GM10248 (cell line): ENCODE measurements around the gene SAFB2.

ENCODE experiments used
- CTCF ChIA-PET: fragments of 300-600 bp; sonication (Branson Sonifier 250); formaldehyde crosslinking; extraction: SDS; loops from one replicate; lab custom pipeline; 2021; ENCODE audit warnings: antibody characterized with exemption; lab: Yijun Ruan, JAX
- POLR2A ChIA-PET: fragments of 350-650 bp; sonication (Branson Sonifier 250); formaldehyde crosslinking; extraction: SDS; loops from one replicate; lab custom pipeline; 2020; ENCODE audit warnings: antibody characterized with exemption; lab: Yijun Ruan, JAX
- DNase-seq: peaks from one replicate; pipeline ENCODE4 v3.0.0; 2012; ENCODE audit errors: extremely low spot score
- CTCF ChIP-seq: IDR thresholded peaks from 2 replicates; pipeline ENCODE4 v1.5.1; 2012; ENCODE audit warnings: mild to moderate bottlenecking, low read depth; ENCODE audit errors: extremely low read depth, missing control alignments, control extremely low read depth

The SAFB2 gene

DNA sequence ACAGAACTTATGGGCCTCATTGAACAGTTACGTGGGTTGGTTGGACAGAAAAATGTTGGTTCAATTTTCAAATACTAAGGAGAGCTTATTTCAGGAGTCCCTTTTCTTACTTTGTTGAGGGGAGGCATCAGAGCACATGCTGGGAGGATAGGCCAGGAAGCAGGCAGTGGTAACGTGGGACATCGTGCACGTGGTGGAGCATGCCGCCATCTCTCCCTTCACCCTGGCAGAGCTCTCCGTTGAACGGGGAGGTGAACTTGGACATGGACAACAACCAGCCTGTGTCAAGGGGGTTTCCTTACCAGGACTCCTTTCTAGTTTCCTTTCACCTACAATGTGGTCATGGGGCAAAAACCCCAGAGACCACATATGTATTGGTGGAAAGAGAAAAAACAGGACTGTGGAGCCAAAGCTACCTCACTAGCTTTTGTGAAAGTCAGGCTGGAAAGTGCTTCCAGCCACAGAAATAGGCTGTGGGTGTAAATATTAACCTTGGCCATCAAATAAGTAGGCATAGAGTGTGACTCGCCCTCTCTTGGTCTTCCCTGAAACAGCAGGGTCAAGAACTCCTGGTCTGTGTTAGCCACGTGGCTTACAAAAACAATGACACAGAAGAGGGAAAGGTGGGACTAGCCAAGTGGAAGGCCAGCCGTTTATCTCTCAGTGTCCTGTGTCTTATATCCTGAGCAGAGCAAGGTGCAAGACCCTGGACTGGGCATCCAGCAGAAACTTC lies 43.4 kb upstream of the SAFB2 start:
- CTCF ChIA-PET = interaction anchor here (1.1 to 1.6 kb wide), 4 partner anchors 11 to 23 kb away, joined by 3 to 5 read pairs (median 4); no protein-coding TSS in a partner anchor
- TF ChIP-seq CTCF = no peak
- POLR2A ChIA-PET = interaction anchor here (0.9 kb wide), 1 partner anchor 43 kb away, joined by 3 read pairs; the partner anchor contains the start of genes SAFB and SAFB2
- DNase-seq = no peak

DNA sequence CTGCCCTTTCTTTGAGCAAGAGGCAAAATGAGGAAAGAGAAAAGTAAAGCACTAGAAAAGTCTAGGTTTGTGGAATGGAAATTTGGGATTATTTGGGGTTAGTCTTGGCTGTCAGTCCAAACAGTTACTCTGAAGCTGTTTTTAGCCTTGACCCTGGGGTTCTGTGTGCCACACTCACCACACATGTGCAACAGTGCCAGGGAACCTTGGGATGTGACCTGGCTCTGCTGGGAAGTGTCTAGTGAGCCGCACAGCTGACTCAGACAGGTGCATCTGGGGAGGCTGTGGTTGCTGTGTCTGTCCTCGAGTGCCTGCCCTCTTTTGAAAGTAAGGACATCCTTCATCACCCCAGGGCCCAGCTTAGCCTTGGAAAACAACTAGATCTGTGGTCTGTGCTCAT lies 41.9 kb upstream of the SAFB2 start:
- DNase-seq = no peak
- TF ChIP-seq CTCF = no peak
- CTCF ChIA-PET = interaction anchor here (1.3 to 1.5 kb wide), 2 partner anchors 10 to 22 kb away, joined by 3 to 4 read pairs; no protein-coding TSS in a partner anchor
- POLR2A ChIA-PET = no interaction called here

- CTCF ChIA-PET = interaction anchor here (1.5 kb wide), 1 partner anchor 22 kb away, joined by 3 read pairs; no protein-coding TSS in a partner anchor
- no peak for DNase-seq
- POLR2A ChIA-PET = no interaction called here
- TF ChIP-seq CTCF = no peak
Observed at GRCh38 chr19:5663904-5664303, 41.3 kb upstream of the SAFB2 start.

- ChIA-PET POLR2A (interaction anchor here (0.6 kb wide), 1 partner anchor 197 kb away, joined by 4 read pairs; no protein-coding TSS in a partner anchor), CTCF (interaction anchor here (1.1 to 1.9 kb wide), 3 partner anchors 10 to 28 kb away, joined by 3 to 9 read pairs (median 3); no protein-coding TSS in a partner anchor)
- no peak for TF ChIP-seq CTCF
- DNase-seq = no peak
Observed at GRCh38 chr19:5661483-5661882, 38.9 kb upstream of the SAFB2 start.

GRCh38 chr19:5655412-5655811 lies 32.8 kb upstream of the SAFB2 start:
- no peak for DNase-seq
- no peak for TF ChIP-seq CTCF
- CTCF ChIA-PET = interaction anchor here (1.0 kb wide), 1 partner anchor 32 kb away, joined by 3 read pairs; no protein-coding TSS in a partner anchor
- POLR2A ChIA-PET = no interaction called here

GRCh38 chr19:5654931-5655330 lies 32.4 kb upstream of the SAFB2 start:
- no peak for TF ChIP-seq CTCF
- no peak for DNase-seq
- ChIA-PET POLR2A (no interaction called here), CTCF (interaction anchor here (1.0 to 1.3 kb wide), 2 partner anchors 10 to 33 kb away, joined by 3 to 4 read pairs; no protein-coding TSS in a partner anchor)
